Measurements from ENCODE around the gene PSMC2. TPM values are rescaled to one million over a fixed set of nuclear protein-coding genes. Genes with fewer than 3 reads are reported as not detected.
A peak's percentile ranks its signal among the peaks of the same experiment; 100 is the strongest.

PSMC2 gene
- total RNA-seq, result 223 and 252 TPM in 2 replicates

- TF ChIP-seq, protein P1, sequence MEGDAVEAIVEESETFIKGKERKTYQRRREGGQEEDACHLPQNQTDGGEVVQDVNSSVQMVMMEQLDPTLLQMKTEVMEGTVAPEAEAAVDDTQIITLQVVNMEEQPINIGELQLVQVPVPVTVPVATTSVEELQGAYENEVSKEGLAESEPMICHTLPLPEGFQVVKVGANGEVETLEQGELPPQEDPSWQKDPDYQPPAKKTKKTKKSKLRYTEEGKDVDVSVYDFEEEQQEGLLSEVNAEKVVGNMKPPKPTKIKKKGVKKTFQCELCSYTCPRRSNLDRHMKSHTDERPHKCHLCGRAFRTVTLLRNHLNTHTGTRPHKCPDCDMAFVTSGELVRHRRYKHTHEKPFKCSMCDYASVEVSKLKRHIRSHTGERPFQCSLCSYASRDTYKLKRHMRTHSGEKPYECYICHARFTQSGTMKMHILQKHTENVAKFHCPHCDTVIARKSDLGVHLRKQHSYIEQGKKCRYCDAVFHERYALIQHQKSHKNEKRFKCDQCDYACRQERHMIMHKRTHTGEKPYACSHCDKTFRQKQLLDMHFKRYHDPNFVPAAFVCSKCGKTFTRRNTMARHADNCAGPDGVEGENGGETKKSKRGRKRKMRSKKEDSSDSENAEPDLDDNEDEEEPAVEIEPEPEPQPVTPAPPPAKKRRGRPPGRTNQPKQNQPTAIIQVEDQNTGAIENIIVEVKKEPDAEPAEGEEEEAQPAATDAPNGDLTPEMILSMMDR (IDR thresholded peaks at IDR 0.05; ENCODE audit: insufficient read depth, low read depth, low read length), result no peak
- H3K4me3 ChIP-seq (ENCODE audit: low read depth, low read length), result peak within 1 kb of the TSS; percentile 90
- peak; percentile 94 for DNase-seq (ENCODE audit: low read depth)
These were observed at the start of gene PSMC2 for GRCh38 chr7:103347507-103348267. PSMC2 (plus strand) TSS chr7:103347643; CDS start chr7:103347712, 69 bp downstream.

- TF ChIP-seq, protein P1 (IDR thresholded peaks at IDR 0.05; ENCODE audit: insufficient read depth, low read depth, low read length), result no peak
- peak overlapping the region; percentile 82 for H3K4me3 ChIP-seq (ENCODE audit: low read depth, low read length)
- no peak for DNase-seq (ENCODE audit: low read depth)
These were observed 49.6 kb upstream of the PSMC2 start for GRCh38 chr7:103297837-103298179.

GRCh38 chr7:103299660-103300059 lies 47.8 kb upstream of the PSMC2 start:
- TF ChIP-seq, protein P1 (IDR thresholded peaks at IDR 0.05; ENCODE audit: insufficient read depth, low read depth, low read length), result no peak
- no peak overlapping the region for H3K4me3 ChIP-seq (ENCODE audit: low read depth, low read length)
- DNase-seq (ENCODE audit: low read depth), result no peak

GRCh38 chr7:103301441-103301840 lies 46.0 kb upstream of the PSMC2 start:
- no peak for DNase-seq (ENCODE audit: low read depth)
- H3K4me3 ChIP-seq (ENCODE audit: low read depth, low read length), result no peak overlapping the region
- TF ChIP-seq, protein P1 (IDR thresholded peaks at IDR 0.05; ENCODE audit: insufficient read depth, low read depth, low read length), result no peak

DNA sequence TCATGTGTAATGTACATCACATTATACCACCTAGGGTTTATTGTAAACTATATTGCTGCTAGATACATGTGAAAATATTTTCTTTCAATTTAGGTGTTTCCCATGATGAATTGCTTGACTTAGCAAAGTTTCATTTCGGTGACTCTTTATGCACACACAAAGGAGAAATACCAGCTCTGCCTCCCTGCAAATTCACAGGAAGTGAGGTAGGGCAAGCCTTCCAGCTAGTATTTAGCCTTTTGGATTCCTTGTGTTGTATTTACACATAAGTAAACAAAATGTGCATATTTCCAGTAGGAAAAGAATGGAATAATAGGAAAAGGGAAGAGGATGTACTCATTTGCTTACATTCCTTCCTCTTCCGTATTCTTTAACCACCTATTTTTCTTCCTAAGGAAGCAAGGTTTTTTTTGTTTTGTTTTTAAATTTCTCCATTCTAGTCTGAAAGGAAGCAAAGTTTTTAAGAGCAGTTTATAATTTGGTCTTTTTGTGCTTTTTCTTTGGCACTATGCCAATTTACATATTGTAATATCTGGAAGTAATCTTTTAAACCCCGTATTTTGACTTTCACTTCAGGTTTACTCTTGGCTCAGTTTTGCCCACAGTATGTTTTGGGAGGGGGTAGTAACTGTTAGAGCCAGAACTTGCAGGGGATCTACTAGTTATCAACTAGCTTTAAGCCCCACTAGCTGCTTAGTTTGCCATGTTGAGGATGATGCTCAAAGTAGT lies 39.8 kb upstream of the PSMC2 start:
- TF ChIP-seq, protein P1 (IDR thresholded peaks at IDR 0.05; ENCODE audit: insufficient read depth, low read depth, low read length), result no peak
- H3K4me3 ChIP-seq (ENCODE audit: low read depth, low read length), result no peak overlapping the region
- DNase-seq (ENCODE audit: low read depth), result no peak

- no peak for DNase-seq (ENCODE audit: low read depth)
- no peak overlapping the region for H3K4me3 ChIP-seq (ENCODE audit: low read depth, low read length)
- TF ChIP-seq, protein P1 (IDR thresholded peaks at IDR 0.05; ENCODE audit: insufficient read depth, low read depth, low read length), result no peak
These were observed 32.6 kb upstream of the PSMC2 start for GRCh38 chr7:103314852-103315251.
